ENCODE measurements around the gene GCNT1.

GRCh38 chr9:76502746-76503145, 43.8 kb downstream of the GCNT1 start:
- no peak for TF ChIP-seq CTCF (conservative IDR thresholded peaks at IDR 0.05; ENCODE audit: low read length)
- no peak for TF ChIP-seq EZH2phosphoT487 (IDR thresholded peaks at IDR 0.05; ENCODE audit: borderline replicate concordance)
